IPS-18c (cell line): ENCODE results near the gene TRAIP.
A peak's percentile ranks its signal among the peaks of the same experiment; 100 is the strongest.
"Not testable (repeated sequence)": the region's sequence is repeated elsewhere in the genome, so short reads cannot be mapped to it uniquely, and the experiment has no call there.

Experiments used
- H3K4me3 ChIP-seq: 2 replicates; pipeline ENCODE4 v1.7.0; 2013; ENCODE audit warnings: low read depth, mild to moderate bottlenecking, low read length, moderate library complexity; ENCODE audit not compliant: insufficient read depth
- H3K9me3 ChIP-seq: one replicate; pipeline ENCODE4 v1.6.1; 2013; ENCODE audit warnings: mild to moderate bottlenecking, low read length, moderate library complexity; ENCODE audit not compliant: control insufficient read depth, insufficient read depth

Gene TRAIP, protein sequence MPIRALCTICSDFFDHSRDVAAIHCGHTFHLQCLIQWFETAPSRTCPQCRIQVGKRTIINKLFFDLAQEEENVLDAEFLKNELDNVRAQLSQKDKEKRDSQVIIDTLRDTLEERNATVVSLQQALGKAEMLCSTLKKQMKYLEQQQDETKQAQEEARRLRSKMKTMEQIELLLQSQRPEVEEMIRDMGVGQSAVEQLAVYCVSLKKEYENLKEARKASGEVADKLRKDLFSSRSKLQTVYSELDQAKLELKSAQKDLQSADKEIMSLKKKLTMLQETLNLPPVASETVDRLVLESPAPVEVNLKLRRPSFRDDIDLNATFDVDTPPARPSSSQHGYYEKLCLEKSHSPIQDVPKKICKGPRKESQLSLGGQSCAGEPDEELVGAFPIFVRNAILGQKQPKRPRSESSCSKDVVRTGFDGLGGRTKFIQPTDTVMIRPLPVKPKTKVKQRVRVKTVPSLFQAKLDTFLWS

DNA sequence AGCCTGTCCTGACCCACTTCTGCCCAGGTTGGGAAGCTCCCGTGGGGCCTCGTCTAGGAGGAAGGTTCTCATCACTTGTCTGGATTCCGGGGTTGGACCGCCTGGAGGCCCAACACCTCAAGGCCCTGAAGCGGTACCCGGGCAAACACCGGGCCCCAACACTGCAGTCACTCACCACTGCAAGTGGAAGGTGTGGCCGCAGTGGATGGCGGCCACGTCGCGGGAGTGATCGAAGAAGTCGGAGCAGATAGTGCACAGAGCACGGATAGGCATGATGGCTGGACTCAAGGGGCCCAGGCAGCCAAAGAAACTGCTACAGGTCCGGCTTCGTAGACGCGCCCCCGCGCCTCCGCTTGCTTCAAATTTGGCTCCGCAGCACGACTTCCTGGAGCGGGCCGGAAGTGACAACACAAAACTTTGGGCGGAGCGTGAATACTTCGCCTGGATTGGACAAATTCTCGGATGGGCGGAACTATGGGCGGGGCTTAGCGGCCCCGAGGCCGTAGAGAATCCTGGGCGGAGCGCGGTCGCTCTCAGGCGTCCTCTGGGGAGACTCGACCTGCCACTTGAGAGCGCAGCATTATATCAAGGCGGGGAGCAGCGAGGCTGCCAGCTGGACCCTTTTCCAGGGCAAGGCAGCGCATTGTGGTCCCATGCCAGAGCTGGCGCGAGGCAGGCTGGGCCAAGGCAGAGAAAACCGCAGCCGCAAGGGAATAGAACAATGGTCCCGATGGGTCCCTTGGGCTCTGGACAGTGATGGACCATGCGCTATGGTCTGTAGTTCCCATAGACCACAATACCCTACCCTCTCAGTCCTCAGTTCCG is at the start of gene TRAIP:
TSS of gene TRAIP (minus strand) at position 384 of the 825 bp plus-strand sequence. CDS start at position 273, 111 bp downstream.
- no peaks in the 10 kb centered on the region for H3K9me3 ChIP-seq
- H3K4me3 ChIP-seq, result peak within 1 kb of the TSS; percentile 82

DNA sequence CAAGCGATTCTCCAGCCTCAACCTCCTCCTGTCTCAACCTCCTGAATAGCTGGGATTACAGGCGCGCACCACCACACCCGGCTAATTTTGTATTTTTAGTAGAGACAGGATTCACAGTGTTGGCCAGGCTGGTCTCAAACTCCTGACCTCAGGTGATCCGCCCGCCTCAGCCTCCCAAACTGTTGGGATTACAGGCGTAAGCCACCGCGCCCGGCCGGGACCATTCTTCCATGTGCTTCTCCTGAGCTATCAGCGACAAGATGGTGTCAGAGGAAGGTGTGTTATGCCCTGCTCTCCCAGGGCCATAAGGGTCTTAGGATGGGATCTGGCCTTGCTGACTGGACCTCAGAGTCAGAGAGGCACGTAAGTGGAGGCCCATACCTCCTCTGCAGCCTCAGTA is 48.1 kb upstream of the TRAIP start:
- H3K4me3 ChIP-seq, H3K9me3 ChIP-seq: not testable (repeated sequence)

DNA sequence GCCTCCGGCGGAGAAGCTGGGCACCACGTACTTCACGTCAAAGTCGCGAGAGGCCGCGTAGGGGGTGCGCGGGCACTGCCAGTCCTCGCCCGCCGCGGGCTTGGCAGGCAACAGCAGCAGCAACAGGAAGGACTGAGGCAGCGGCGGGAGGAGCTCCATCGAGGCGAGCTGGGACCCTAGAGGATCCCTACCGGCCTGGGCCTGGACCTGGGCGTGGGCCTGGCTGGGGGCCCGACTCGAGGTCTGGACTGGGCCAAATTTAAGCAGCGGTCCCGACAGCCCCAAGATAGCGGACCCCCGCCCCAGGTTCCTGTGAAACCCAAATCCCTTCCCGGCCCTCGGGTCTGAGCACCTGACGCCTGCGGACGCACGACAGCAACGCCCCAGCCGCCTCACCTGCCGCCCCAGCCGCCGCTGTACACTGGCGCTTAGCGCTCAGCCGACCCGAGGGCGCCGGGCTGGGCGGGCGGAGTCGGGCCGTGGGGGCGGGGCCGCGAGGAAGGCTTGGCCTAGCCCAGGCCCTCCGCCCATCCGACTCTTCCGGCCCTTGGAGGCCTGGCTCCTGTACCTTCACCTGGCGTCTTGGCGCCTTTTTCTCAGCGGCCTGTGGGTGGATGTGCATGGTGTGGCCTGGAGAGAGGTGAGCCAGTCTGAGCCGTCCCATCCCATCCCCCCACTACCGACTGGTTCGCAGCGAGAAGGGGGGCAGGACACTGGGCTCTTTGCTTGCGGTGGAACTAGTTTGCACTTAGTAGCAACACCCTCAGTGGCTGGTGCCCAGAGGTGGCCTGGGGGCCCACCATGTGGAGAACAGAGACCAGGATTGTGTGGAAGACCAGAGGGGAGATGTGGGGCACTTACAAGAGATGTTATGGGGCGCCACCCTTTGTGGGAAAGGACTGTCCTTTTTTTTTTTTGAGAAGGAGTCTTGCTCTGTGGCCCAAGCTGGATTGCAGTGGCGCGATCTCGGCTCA is 47.4 kb upstream of the TRAIP start, which contains the start of gene MST1R:
TSS of gene MST1R (minus strand) at position 423 of the 974 bp plus-strand sequence. CDS start at position 159, 264 bp downstream.
- H3K4me3 ChIP-seq, result peak within 1 kb of the TSS; percentile 34; the same call in 1 of the 2 replicates
- H3K9me3 ChIP-seq, result no peaks in the 10 kb centered on the region

DNA sequence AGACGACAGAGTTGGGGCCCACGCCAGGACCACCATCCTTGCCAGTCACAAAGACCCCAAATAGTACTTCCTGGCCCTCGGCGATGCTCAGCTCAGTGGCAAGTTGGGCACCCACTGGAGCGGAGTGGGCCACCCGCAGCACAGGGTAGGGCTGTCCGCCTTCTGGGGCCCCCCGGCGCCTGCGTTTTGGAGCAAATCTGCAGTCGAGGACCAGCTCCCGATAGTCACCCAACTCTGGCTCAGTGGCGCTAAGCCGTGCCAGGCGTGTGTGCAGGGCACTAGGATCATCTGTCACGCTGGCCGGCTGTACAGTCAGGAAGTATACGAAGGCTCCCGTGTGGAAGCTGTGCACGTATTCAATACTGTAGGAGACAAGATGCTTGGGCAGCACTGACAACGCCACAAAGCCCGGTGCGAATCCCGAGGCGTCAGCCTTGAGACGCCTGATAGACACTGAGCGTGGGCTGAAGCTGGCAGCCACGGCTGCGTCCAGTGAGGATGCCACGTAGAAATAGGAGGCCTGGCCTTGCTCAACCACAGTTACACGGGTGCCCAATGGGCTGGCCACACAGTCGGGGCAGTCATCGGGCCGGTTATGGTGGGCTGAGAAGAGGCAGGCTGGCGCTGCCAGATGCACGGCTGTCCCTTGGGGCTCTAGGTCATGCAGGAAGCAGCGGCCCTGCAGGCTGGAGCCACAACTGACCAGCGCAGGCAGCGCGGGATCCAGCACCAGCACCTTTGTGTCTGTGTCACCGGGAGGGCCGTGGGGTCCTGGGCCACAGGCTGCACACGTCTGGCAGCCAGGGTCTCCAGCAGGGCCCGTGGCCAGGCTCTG is 46.4 kb upstream of the TRAIP start:
- Histone ChIP-seq H3K4me3 (no peak overlapping the region), H3K9me3 (no peaks in the 10 kb centered on the region)

DNA sequence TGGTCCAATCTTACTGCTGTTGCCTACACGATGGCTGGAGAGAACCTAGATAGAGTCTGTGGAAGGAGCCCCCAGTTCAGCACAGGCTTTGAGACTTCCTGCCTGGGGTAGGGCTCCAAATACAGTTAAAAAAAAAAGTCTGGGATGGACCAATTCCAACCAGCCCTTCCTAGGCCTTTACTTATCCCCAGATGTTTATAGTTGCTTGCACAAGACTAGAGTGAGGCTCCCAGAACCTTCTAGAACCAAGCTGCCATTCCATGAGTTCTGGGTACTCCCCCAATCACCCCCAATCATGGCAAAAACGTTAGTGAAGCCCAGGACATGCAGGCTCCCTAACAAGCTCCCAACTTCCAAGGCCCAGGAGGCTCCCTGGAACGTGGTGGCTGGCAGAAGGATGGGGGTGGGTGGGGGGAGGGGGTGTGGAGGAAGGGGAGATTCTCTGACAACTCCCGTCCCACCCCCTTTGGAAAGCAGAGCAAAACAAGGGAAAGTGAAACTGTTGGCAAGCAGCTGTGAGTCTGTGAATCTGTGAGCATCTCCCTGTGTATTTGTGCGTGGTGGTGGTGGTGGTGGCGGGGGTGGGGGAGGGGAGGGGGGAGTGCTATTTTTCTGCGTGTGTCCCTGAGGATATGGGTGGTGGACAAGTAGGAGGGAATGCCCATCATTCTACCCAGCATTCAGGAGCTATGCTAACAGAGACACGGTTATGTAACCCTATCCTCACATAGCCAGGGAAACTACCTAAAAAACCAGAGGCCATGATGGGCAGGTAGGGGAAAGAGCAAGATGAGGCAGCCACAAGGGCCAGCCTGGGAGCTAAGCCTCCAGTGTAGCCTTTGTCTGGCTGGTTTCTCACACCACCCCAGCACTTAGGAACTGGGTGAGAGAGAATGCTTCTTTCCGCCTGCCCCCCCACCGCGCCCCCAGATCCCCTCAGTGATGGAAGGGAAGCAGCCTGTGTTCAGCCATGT is 45.3 kb upstream of the TRAIP start:
- Histone ChIP-seq H3K4me3 (no peak overlapping the region), H3K9me3 (no peaks in the 10 kb centered on the region)

DNA sequence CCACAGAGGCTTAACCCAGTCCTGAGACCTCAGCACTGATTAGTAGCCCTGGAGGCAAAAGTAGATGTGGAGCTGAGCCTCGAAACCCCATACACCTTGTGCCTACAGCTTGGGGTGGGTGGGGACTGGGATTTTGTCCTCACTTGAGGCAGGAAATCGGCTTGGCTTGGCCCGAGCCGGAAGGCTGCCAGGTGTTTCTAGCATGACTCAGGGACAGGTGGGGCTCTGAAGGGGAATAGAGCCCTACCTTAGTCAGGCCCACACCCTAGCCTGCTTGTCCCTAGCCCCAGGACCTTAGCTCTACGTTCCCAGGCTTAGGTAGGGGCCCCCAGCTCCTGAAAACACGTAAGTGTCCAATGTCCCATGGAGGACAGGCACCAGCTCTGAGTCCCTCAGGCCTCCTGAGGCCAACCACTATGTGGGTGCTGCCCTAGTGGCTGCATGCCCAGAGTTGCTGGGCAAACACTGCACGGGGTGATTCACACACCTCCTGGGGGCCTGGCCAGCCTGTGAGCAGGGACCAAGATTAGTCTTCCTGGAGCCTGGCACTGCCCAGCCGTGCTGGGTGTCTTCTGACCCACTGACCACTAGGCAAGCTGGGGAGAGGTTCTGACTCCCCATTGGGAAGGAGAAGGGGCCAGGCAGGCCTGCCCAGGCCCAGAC is 44.3 kb upstream of the TRAIP start:
- Histone ChIP-seq H3K4me3 (no peak overlapping the region), H3K9me3 (no peaks in the 10 kb centered on the region)

DNA sequence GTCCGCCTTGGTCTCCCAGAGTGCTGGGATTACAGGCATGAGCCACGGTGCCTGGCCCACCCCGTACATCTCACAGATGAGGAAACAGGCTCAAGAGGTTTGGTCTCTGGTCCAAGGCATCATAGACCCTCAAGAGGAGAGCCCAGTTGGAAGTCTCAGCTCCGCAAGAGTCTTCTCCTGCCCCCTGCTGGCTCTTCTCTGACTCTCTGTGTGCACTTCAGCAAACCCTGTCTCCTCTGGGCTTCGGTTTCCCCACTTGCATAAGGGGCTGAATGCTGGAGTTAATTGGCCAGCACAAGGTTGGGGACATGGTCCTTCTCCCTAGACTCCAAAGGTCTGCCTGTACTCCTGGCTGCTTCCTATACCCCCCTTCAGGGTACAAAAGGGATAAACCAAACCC is 43.5 kb upstream of the TRAIP start:
- H3K9me3 ChIP-seq, result no peaks in the 10 kb centered on the region

DNA sequence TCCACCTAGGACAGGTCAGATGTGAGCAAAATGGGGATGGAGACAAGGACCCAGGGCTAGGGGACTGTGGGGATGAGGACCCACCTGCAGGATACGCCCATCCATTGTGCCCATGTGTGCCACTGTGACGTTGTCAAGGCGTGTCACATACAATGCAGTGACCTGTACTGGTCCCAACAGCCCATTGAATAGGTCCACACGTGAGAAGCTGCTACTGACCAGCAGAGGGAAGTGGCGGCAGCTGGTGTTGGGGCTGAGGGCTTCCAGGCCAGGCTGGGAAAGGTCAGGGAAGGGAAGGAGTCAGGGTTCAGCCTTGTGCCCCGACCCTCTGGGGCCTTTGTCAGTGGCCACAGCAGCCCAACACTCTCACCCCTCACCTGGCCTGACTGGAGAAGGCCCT is 42.6 kb upstream of the TRAIP start:
- no peak overlapping the region for H3K4me3 ChIP-seq
- H3K9me3 ChIP-seq, result no peaks in the 10 kb centered on the region

More for the DNA sequence above, 43.5 kb upstream of the TRAIP start:
- H3K4me3 ChIP-seq, result no peak overlapping the region

DNA sequence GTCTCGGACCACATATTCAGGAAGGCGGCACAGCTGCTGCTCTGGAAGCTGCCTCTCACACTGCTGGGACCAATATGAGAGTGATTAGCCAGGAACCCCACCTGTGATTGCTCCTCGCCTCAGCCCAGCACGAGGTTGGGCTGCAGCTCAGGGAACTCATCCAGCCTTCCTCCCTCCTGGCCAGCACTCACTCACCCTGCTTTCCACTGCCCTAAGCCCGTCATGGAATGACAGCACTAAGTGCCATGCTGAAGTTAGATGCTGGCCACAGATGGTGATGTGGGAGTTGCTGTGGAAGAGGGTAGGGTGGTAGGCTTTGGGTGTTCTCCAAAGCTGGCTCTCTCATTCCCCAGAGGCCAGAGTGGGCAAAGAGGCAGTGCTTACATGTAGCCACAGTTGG is 40.0 kb upstream of the TRAIP start:
- Histone ChIP-seq H3K4me3 (no peak overlapping the region), H3K9me3 (no peaks in the 10 kb centered on the region)

DNA sequence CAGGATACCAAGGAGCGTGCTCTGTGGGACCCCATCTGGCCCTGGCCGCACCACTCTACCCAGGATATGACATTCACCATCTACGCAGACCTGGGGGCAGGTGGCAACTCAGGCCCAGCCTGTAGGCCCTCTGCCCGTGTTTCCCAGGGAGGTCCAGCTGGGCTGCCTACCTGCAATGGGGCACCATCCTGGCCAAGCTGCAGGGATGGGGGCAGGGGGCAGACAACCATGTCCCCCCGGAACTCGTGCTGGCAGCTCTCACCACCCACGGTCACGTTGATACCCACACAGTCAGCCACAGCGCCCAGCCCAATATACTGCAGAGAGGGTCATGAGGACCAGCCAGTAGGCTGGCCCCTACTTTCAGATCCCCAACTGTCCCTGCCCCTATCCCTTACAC is 39.4 kb upstream of the TRAIP start:
- H3K9me3 ChIP-seq, result no peaks in the 10 kb centered on the region
- no peak overlapping the region for H3K4me3 ChIP-seq

DNA sequence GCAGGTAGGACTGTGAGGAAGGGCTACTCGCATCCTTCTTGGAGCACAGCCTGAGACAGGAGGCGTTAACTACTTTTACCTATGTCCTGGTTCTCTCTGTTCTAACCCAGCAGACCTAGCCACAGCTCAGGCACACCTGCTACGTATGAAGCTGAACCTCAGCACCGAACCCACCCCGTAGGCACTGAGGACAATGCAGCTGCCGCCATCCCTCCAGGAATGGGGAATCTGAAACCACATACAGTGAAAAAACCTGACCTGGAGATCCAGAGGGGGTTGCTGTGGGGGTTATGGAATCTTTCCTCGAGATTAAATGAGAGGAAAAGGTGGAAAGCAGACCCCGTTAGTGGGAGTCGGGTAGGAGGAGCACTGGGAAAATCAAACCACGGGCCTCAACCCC is 32.9 kb upstream of the TRAIP start:
- Histone ChIP-seq H3K4me3 (no peak overlapping the region), H3K9me3 (no peaks in the 10 kb centered on the region)

DNA sequence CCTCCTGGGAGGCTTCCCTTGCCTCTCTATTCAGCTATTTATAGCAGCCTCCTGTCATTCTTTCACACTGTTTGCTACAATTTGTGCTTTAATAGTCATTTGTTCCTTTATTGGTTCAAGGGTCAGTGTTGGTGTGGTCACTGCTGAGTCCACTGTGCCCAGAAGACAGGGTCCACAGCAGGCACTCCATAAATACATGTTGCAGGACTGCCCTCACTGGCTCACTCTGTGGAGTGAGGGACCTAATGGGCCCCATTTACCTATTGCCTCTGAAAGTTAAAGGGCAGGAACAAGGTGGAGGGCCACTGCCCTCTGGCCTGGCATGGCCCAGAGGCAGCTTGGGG is 30.5 kb upstream of the TRAIP start:
- Histone ChIP-seq H3K4me3 (no peak overlapping the region), H3K9me3 (no peaks in the 10 kb centered on the region)

DNA sequence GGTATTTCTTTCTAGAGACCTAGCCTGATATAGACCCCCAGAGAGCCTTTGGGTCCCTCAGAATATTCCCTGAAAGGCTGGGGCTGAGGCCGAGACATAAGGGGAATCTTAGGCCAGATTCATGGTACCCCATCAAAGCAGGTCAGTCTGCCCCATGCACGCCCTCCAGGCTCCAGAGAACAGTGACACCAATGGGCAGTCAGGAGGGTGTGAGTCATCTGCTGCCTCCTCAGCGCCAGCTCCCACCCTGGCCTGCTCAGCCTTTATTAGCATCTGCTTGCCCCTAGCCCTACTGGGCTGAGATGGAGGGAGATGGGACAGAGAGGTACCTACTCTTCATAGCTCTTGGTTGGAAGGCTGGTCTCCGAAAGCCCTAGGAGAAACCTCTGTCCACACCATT is 27.6 kb upstream of the TRAIP start:
- Histone ChIP-seq H3K4me3 (no peak overlapping the region), H3K9me3 (no peaks in the 10 kb centered on the region)

DNA sequence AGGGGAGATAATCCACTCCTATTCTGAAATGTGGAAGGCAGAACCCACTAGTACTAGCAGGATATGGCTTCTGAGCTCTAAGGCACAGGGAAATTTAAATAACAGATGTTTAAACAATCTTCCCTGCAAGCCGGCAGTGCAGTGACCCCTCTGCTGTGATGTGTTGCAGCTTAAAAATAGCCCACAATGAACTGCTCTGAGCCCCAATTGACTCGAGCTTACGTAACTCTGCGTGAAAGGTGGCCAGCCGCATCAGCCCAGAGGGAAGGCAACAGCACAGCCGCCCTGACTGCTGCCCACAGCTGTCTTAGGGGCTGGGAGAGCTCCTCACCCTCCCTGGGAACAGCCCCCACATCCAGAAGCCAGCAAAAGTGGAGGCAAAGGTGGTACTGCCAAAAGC is 25.8 kb upstream of the TRAIP start:
- Histone ChIP-seq H3K9me3 (no peaks in the 10 kb centered on the region), H3K4me3 (no peak overlapping the region)
